Stimulated activated CD4-positive, alpha-beta T cell treated with anti-CD3 and anti-CD28 coated beads, Interleukin-12 subunit alpha, Interleukin-12 subunit beta, amount 100 ng/mL, for 48 hours (primary cell): ENCODE measurements around the gene R3HCC1L.

ENCODE experiments used
- DNase-seq, 3 donors: peaks; one replicate each; pipeline ENCODE4 v3.0.0-alpha.2; 2020; ENCODE audit warnings: low read depth in 2 of 3, low spot score in 1 of 3

R3HCC1L gene

GRCh38 chr10:98134431-98135221 lies at the start of gene R3HCC1L:
Gene R3HCC1L (plus strand): TSS chr10:98134657. CDS start chr10:98208115, 73,458 bp downstream.
- peak; percentile 89 to 93 (median 90) for DNase-seq

GRCh38 chr10:98085238-98085637 lies 49.2 kb upstream of the R3HCC1L start:
- DNase-seq: no peak

GRCh38 chr10:98086837-98087708 lies 47.4 kb upstream of the R3HCC1L start:
- DNase-seq: no peak

GRCh38 chr10:98088186-98088971 lies 46.1 kb upstream of the R3HCC1L start:
- DNase-seq: no peak

- no peak for DNase-seq
These were observed 43.6 kb upstream of the R3HCC1L start for GRCh38 chr10:98090822-98091221.

GRCh38 chr10:98096316-98096715 lies 38.1 kb upstream of the R3HCC1L start:
- no peak for DNase-seq

- DNase-seq: no peak
These were observed 37.7 kb upstream of the R3HCC1L start for GRCh38 chr10:98096731-98097130.

- DNase-seq: no peak
These were observed 37.3 kb upstream of the R3HCC1L start for GRCh38 chr10:98097175-98097574.

GRCh38 chr10:98097616-98098015 lies 36.8 kb upstream of the R3HCC1L start:
- DNase-seq: no peak

- no peak for DNase-seq
These were observed 36.2 kb upstream of the R3HCC1L start for GRCh38 chr10:98098247-98098646.

GRCh38 chr10:98100476-98100875 lies 34.0 kb upstream of the R3HCC1L start:
- no peak for DNase-seq

- no peak for DNase-seq
These were observed 33.1 kb upstream of the R3HCC1L start for GRCh38 chr10:98101366-98101765.

GRCh38 chr10:98104125-98104524 lies 30.3 kb upstream of the R3HCC1L start:
- no peak for DNase-seq

GRCh38 chr10:98106531-98106930 lies 27.9 kb upstream of the R3HCC1L start:
- DNase-seq: no peak

GRCh38 chr10:98107644-98108430 lies 26.6 kb upstream of the R3HCC1L start:
- DNase-seq: no peak

GRCh38 chr10:98110356-98110755 lies 24.1 kb upstream of the R3HCC1L start:
- DNase-seq: no peak

GRCh38 chr10:98115031-98115787 lies 19.2 kb upstream of the R3HCC1L start:
- DNase-seq: no peak

- no peak for DNase-seq
These were observed 14.6 kb upstream of the R3HCC1L start for GRCh38 chr10:98119891-98120290.

- DNase-seq: no peak
These were observed 8.4 kb upstream of the R3HCC1L start for GRCh38 chr10:98125940-98126631.
